Adrenal gland (tissue), 5 donors: Measurements from ENCODE around the gene CSNK1G1.

Experiments used
- CTCF ChIP-seq, 6 experiments: fragments of 450-650 bp in 4 of 6; fragments of 200-600 bp in 2 of 6; sonication (generic) in 1 of 6; IDR thresholded peaks; 1 replicate in 5 of 6; 2 replicates in 1 of 6; pipeline versions ENCODE4 v1.5.1 to v1.8.0; 2016 to 2021; ENCODE audit warnings: antibody characterized with exemption in 6 of 6, mild to moderate bottlenecking in 2 of 6, moderate library complexity in 1 of 6
- POLR2A ChIP-seq, 2 donors: fragments of 450-650 bp; IDR thresholded peaks; one replicate each; pipeline ENCODE4 v1.6.1; 2017; ENCODE audit warnings: antibody characterized with exemption in 2 of 2, mild to moderate bottlenecking in 2 of 2, moderate library complexity in 1 of 2
- donor health status: DM: no; HTN: no; CAD: no.

DNA sequence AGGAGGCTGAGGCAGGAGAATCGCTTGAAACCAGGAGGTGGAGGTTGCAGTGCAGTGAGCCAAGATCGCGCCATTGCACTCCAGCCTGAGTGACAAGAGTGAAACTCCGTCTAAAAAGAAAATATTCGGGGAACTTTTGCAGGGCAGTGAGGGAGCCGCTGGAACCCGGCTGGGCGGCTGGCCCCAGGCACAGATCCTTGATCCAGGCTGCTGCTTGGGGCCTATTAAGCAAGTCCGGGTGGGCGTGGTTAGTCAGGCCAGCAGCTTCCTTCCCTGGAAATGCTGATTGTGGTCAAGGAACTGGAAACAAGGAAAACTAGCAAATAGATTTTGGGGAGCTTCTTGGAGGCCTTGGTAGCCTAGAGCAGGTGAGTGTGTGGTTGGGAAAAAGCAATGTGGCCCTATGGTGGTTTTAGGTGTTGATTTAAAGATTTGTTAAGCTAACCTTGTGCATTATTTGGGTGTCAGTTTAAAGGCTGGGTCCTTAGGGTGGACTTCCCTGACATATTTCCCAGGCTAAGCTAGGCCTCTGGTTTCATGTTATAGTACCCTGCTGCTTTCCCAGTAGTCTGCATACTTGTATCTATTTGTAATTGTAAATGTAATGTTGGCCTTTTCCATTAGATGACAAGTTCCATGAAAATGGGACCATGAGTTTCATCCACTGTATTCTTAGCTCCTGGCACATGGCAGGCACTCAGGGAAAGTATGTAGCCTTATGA, 222.2 kb downstream of the CSNK1G1 start:
- TF ChIP-seq CTCF (IDR thresholded peaks at IDR 0.05) (no peak), POLR2A (IDR thresholded peaks at IDR 0.05) (no peak)
